Measurements from ENCODE around the gene ACSL3. TPM values are rescaled to one million over a fixed set of nuclear protein-coding genes. Genes with fewer than 3 reads are reported as not detected.
"Not testable (repeated sequence)": the region's sequence is repeated elsewhere in the genome, so short reads cannot be mapped to it uniquely, and the experiment has no call there.

The ACSL3 gene
- total RNA-seq, 1 donor from 2014 or later, result 86.4 TPM

GRCh38 chr2:222968550-222969155, 107.8 kb downstream of the ACSL3 start:
- DNase-seq (ENCODE audit: extremely low read depth, low read depth, low spot score), result no peak

- no peak for DNase-seq (ENCODE audit: extremely low read depth, low read depth, low spot score)
Measured at GRCh38 chr2:222969491-222969890, 108.7 kb downstream of the ACSL3 start.

GRCh38 chr2:222972420-222972819, 111.6 kb downstream of the ACSL3 start:
- DNase-seq (ENCODE audit: extremely low read depth, low read depth, low spot score), result no peak

GRCh38 chr2:222973237-222973636, 112.4 kb downstream of the ACSL3 start:
- DNase-seq (ENCODE audit: extremely low read depth, low read depth, low spot score), result no peak

GRCh38 chr2:222973733-222974132, 112.9 kb downstream of the ACSL3 start:
- no peak for DNase-seq (ENCODE audit: extremely low read depth, low read depth, low spot score)

GRCh38 chr2:222976521-222977061, 115.8 kb downstream of the ACSL3 start:
- no peak for DNase-seq (ENCODE audit: extremely low read depth, low read depth, low spot score)

GRCh38 chr2:222977121-222977520, 116.3 kb downstream of the ACSL3 start:
- DNase-seq (ENCODE audit: extremely low read depth, low read depth, low spot score), result no peak

GRCh38 chr2:222978850-222979249, 118.0 kb downstream of the ACSL3 start:
- DNase-seq (ENCODE audit: extremely low read depth, low read depth, low spot score), result no peak

GRCh38 chr2:222979484-222979883, 118.6 kb downstream of the ACSL3 start:
- no peak for DNase-seq (ENCODE audit: extremely low read depth, low read depth, low spot score)

- DNase-seq (ENCODE audit: extremely low read depth, low read depth, low spot score), result no peak
Measured at GRCh38 chr2:222982010-222982908, 121.4 kb downstream of the ACSL3 start.

GRCh38 chr2:222982909-222983265, 122.1 kb downstream of the ACSL3 start:
- DNase-seq (ENCODE audit: extremely low read depth, low read depth, low spot score), result no peak

GRCh38 chr2:222984908-222985307, 124.1 kb downstream of the ACSL3 start:
- DNase-seq (ENCODE audit: extremely low read depth, low read depth, low spot score), result no peak

- DNase-seq (ENCODE audit: extremely low read depth, low read depth, low spot score), result no peak
Measured at GRCh38 chr2:222989431-222989830, 128.6 kb downstream of the ACSL3 start.

- not testable (repeated sequence) for DNase-seq (ENCODE audit: extremely low read depth, low read depth, low spot score)
Measured at GRCh38 chr2:222990206-222990605, 129.4 kb downstream of the ACSL3 start.

GRCh38 chr2:222992137-222992536, 131.3 kb downstream of the ACSL3 start:
- no peak for DNase-seq (ENCODE audit: extremely low read depth, low read depth, low spot score)

Other genes with a start within 250 kb of the ACSL3 start
- gene FARSB, start 204.9 kb upstream of the ACSL3 start, total RNA-seq, result 12.9 and 15.3 TPM in 2 replicates
- not detected in 2 replicates for gene MOGAT1, start 189.4 kb upstream of the ACSL3 start, total RNA-seq
- 0.47 and 1.2 TPM in 2 replicates for gene KCNE4, start 191.2 kb downstream of the ACSL3 start, total RNA-seq